Lung (tissue), 12 donors: Measurements from ENCODE around the gene PMAIP1. TPM values are rescaled to one million over a fixed set of nuclear protein-coding genes. Genes with fewer than 3 reads are reported as not detected.

Source experiments
- ATAC-seq: fragments of 200-7000 bp; cut with Tn5 transposase; one replicate; pipeline ENCODE4 v1.9.1; 2020; ENCODE audit warnings: moderate number of reproducible peaks; ENCODE audit not compliant: insufficient read depth, low FRiP score
- DNase-seq, 3 donors: peaks; one replicate each; pipeline ENCODE4 v3.0.0-alpha.2; 2013 to 2017
- H3K27ac ChIP-seq, 2 donors: one replicate each; pipeline ENCODE4 v1.5.1; 2013; ENCODE audit warnings: mild to moderate bottlenecking in 2 of 2, moderate library complexity in 2 of 2, control low read depth in 1 of 2, inconsistent platforms in 1 of 2, low read depth in 1 of 2, low read length in 1 of 2
- H3K27me3 ChIP-seq, 3 donors: one replicate each; pipeline ENCODE4 v1.5.1; 2013; ENCODE audit warnings: low read length in 2 of 3; ENCODE audit not compliant: control insufficient read depth in 3 of 3, insufficient read depth in 3 of 3
- H3K36me3 ChIP-seq, 4 donors: one replicate each; pipeline ENCODE4 v1.5.1; 2013; ENCODE audit warnings: low read length in 4 of 4, mild to moderate bottlenecking in 1 of 4, moderate library complexity in 1 of 4; ENCODE audit not compliant: control insufficient read depth in 4 of 4, insufficient read depth in 4 of 4
- H3K4me1 ChIP-seq, 5 donors: one replicate each; pipeline ENCODE4 v1.5.1; 2013; ENCODE audit warnings: low read length in 5 of 5, mild to moderate bottlenecking in 2 of 5, moderate library complexity in 1 of 5; ENCODE audit not compliant: control insufficient read depth in 5 of 5, insufficient read depth in 5 of 5
- H3K4me3 ChIP-seq: one replicate; pipeline ENCODE4 v1.5.1; 2013; ENCODE audit warnings: mild to moderate bottlenecking, control low read depth, moderate library complexity
- H3K9ac ChIP-seq, 2 donors: one replicate each; pipeline ENCODE4 v1.5.1; 2013; ENCODE audit warnings: low read length in 2 of 2, control low read depth in 1 of 2; ENCODE audit not compliant: insufficient read depth in 1 of 2
- H3K9me3 ChIP-seq, 4 donors: one replicate each; pipeline ENCODE4 v1.5.1; 2013; ENCODE audit warnings: low read length in 3 of 4, mild to moderate bottlenecking in 1 of 4, moderate library complexity in 1 of 4; ENCODE audit not compliant: control insufficient read depth in 4 of 4, insufficient read depth in 3 of 4
- CTCF ChIP-seq: IDR thresholded peaks from 2 replicates; pipeline ENCODE4 v1.5.1; 2012; ENCODE audit warnings: mild to moderate bottlenecking; ENCODE audit errors: control extremely low read depth, extremely low read depth
- WGBS, 2 donors: extraction: QIAGEN DNeasy Blood & Tissue Kit; methylation state at CpG; one replicate each; pipeline ENCODE4 v1.1.7; 2013; 5-methylcytosine and 5-hydroxymethylcytosine counted together
- polyA plus RNA-seq, 2 donors: library from polyadenylated mRNA; stranded (reverse); fragments of 200-250 nt; gene quantifications; one replicate each; pipeline ENCODE4 v1.2.1, GENCODE V29; 2013
- total RNA-seq, 2 donors: library from RNA; depleted of rRNA in 1 of 2; stranded (reverse); fragments of >200 nt in 1 of 2; gene quantifications; one replicate each; pipeline ENCODE4 v1.2.1, GENCODE V29; 2014 to 2021
- donor health status: control.
- donor health status: control.
- donor health status: Bipolar disorder and iron deficiency.
- donor health status: healthy.
- donor health status: DM: yes; HTN: yes; CAD: no.

PMAIP1 gene
- total and polyA plus RNA-seq, 4 donors = 2.4 to 9.4 (median 4.7) TPM

- WGBS, 2 donors = 64 to 73% methylated on average over 7 of the region's 7 CpGs
Observed at GRCh38 chr18:59908799-59909198, 9.0 kb downstream of the PMAIP1 start.

DNA sequence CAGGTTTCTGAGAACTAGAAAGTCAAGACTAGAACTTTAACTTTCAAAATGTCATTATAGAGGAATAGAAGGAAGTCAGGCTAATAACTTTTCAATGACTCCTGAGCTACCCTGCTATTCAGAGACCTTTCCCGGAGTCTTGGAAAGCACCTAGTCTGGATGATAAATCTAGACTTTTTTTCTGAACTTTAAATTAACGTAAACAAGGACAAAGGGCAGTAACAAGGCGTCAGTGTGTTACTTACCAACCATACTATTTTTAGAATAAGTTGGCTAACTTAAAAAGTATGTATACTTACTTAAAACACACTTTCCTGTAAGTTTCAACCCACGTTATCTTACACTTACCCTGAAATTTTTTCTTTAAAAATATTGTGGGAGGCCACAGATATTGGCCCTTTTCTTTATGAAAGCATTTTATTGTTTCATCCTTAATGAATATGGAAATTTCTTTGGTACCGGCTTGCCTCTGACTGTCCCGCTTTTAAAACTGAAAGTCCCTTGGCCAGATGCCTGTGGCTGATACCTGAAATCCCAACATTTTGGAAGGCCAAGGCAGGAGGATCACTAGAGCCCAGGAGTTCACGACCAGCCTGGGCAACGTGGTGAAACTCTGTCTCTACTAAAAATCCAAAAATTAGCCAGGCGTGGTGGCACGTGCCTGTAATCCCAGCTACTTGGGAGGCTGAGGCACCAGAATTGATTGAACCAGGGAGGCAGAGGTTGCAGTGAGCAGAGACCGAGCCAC, 9.7 kb downstream of the PMAIP1 start:
- TF ChIP-seq CTCF = no peak
- H3K9ac ChIP-seq = no peak overlapping the region
- H3K4me3 ChIP-seq = no peak overlapping the region
- H3K4me1 ChIP-seq = peaks cover 0 to 2% (median 0%) of the 10 kb centered on the region in 5 donors
- peaks cover 0 to 29% (median 21%) of the 10 kb centered on the region in 3 donors for H3K27me3 ChIP-seq
- ATAC-seq = no peak
- H3K36me3 ChIP-seq = no peaks in the 10 kb centered on the region
- no peak for DNase-seq
- H3K9me3 ChIP-seq = peaks cover 0 to 5% (median under 1%) of the 10 kb centered on the region in 4 donors
- no peak overlapping the region for H3K27ac ChIP-seq
- WGBS, 2 donors = 69 to 82% methylated on average over 11 of the region's 11 CpGs

More at GRCh38 chr18:59908799-59909198, 9.0 kb downstream of the PMAIP1 start:
- Histone ChIP-seq H3K27ac (no peak overlapping the region), H3K27me3 (peaks cover 0 to 29% (median 21%) of the 10 kb centered on the region in 3 donors), H3K4me3 (no peak overlapping the region), H3K9me3 (peaks cover 0 to 5% (median under 1%) of the 10 kb centered on the region in 4 donors), H3K36me3 (no peaks in the 10 kb centered on the region), H3K4me1 (peaks cover 0 to 2% (median 0%) of the 10 kb centered on the region in 5 donors), H3K9ac (no peak overlapping the region)
- ATAC-seq = no peak
- no peak for TF ChIP-seq CTCF
- no peak for DNase-seq

DNA sequence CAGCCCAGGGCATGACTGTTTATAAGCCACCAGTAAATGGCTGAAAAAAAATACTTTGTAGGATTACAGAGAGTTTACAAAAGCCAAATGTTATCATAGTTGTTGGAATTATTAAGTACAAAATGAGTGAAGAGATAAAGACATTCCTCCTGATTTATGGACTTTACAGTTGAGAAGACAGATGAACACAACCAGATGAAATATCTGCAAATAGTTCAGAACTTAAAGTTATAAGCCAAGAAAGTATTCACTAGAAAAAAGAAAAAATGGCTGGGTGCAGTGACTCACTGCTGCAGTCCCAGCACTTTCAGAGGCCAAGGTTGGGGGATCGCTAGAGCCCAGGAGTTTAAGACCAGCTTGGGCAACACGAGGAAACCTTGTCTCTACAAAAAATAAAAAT, 11.2 kb downstream of the PMAIP1 start:
- DNase-seq (no peak), ATAC-seq (peak; percentile 19)
- H3K4me3 ChIP-seq = no peak overlapping the region
- H3K27me3 ChIP-seq = peaks cover 0 to 21% (median 14%) of the 10 kb centered on the region in 3 donors
- H3K9ac ChIP-seq = no peak overlapping the region
- peaks cover 0 to 5% (median 3%) of the 10 kb centered on the region in 4 donors for H3K9me3 ChIP-seq
- H3K27ac ChIP-seq = no peak overlapping the region
- no peak for TF ChIP-seq CTCF
- WGBS, 2 donors = 79 to 96% methylated on average over 2 of the region's 2 CpGs
- no peaks in the 10 kb centered on the region for H3K36me3 ChIP-seq
- H3K4me1 ChIP-seq = peaks cover 0 to 2% (median 0%) of the 10 kb centered on the region in 5 donors
